ENCODE results near the gene CD151. TPM values are rescaled to one million over a fixed set of nuclear protein-coding genes. Genes with fewer than 3 reads are reported as not detected.

Gene CD151
- total RNA-seq = 460 to 558 TPM (median 549 TPM) in 3 replicates
- long read RNA-seq, transcript CD151-220 (8 exons, 1,835 nt) = minor isoform, 5 of 760 reads
- long read RNA-seq, transcript CD151-203 (8 exons, 1,486 nt) = minor isoform, 241 of 760 reads
- long read RNA-seq, transcript CD151-202 (9 exons, 1,658 nt) = major isoform, 282 of 760 reads
- long read RNA-seq, transcript CD151-201 (9 exons, 1,545 nt) = minor isoform, 43 of 760 reads
- long read RNA-seq, partial matches to known transcripts = 108 of 760 reads
- long read RNA-seq, other reads (novel, unspliced or antisense) = 81 of 760 reads

GRCh38 chr11:832529-833113 lies at the start of gene CD151:
Gene CD151, plus strand, starts transcription at chr11:832952. Its CDS starts 3,118 bp downstream, at chr11:836070.
- H3K9me3 Mint-ChIP-seq (ENCODE audit: low read depth) = no peaks in the 10 kb centered on the region
- peak within 1 kb of the TSS; percentile 96 for H3K27ac Mint-ChIP-seq (ENCODE audit: unreplicated experiment)
- peak within 1 kb of the TSS; percentile 85 for H3K4me3 Mint-ChIP-seq (ENCODE audit: unreplicated experiment)
- TF ChIP-seq CTCF (IDR thresholded peaks at IDR 0.05) = no peak
- peaks cover 2% of the 10 kb centered on the region for H3K36me3 Mint-ChIP-seq (ENCODE audit: low read depth)
- H3K27me3 Mint-ChIP-seq (ENCODE audit: low read depth) = no peaks in the 10 kb centered on the region
- DNase-seq (ENCODE audit: low spot score) = no peak
- H3K4me1 Mint-ChIP-seq (ENCODE audit: low read depth) = peaks cover 55% of the 10 kb centered on the region

GRCh38 chr11:783581-784015 lies 49.2 kb upstream of the CD151 start:
- H3K27me3 Mint-ChIP-seq (ENCODE audit: low read depth) = no peaks in the 10 kb centered on the region
- peaks cover 5% of the 10 kb centered on the region for H3K36me3 Mint-ChIP-seq (ENCODE audit: low read depth)
- no peak for DNase-seq (ENCODE audit: low spot score)
- H3K27ac Mint-ChIP-seq (ENCODE audit: unreplicated experiment) = peak overlapping the region; percentile 86
- peaks cover 30% of the 10 kb centered on the region for H3K4me1 Mint-ChIP-seq (ENCODE audit: low read depth)
- no peaks in the 10 kb centered on the region for H3K9me3 Mint-ChIP-seq (ENCODE audit: low read depth)
- peak; percentile 84 for TF ChIP-seq CTCF (IDR thresholded peaks at IDR 0.05)
- H3K4me3 Mint-ChIP-seq (ENCODE audit: unreplicated experiment) = no peak overlapping the region

GRCh38 chr11:786235-787083 lies 46.3 kb upstream of the CD151 start:
- Mint-ChIP-seq H3K4me1 (ENCODE audit: low read depth) (peaks cover 15% of the 10 kb centered on the region), H3K4me3 (ENCODE audit: unreplicated experiment) (no peak overlapping the region), H3K36me3 (ENCODE audit: low read depth) (peaks cover 5% of the 10 kb centered on the region), H3K27ac (ENCODE audit: unreplicated experiment) (no peak overlapping the region), H3K27me3 (ENCODE audit: low read depth) (no peaks in the 10 kb centered on the region), H3K9me3 (ENCODE audit: low read depth) (no peaks in the 10 kb centered on the region)
- no peak for TF ChIP-seq CTCF (IDR thresholded peaks at IDR 0.05)
- DNase-seq (ENCODE audit: low spot score) = no peak

- Mint-ChIP-seq H3K4me1 (ENCODE audit: low read depth) (peaks cover 13% of the 10 kb centered on the region), H3K27ac (ENCODE audit: unreplicated experiment) (no peak overlapping the region), H3K36me3 (ENCODE audit: low read depth) (peaks cover 5% of the 10 kb centered on the region), H3K27me3 (ENCODE audit: low read depth) (no peaks in the 10 kb centered on the region), H3K4me3 (ENCODE audit: unreplicated experiment) (no peak overlapping the region), H3K9me3 (ENCODE audit: low read depth) (no peaks in the 10 kb centered on the region)
- no peak for DNase-seq (ENCODE audit: low spot score)
- no peak for TF ChIP-seq CTCF (IDR thresholded peaks at IDR 0.05)
Observed at GRCh38 chr11:787084-787675, 45.6 kb upstream of the CD151 start.
